Activated CD8-positive, alpha-beta T cell treated with anti-CD3 and anti-CD28 coated beads for 36 hours (primary cell): ENCODE results near the gene MAP7. TPM values are rescaled to one million over a fixed set of nuclear protein-coding genes. Genes with fewer than 3 reads are reported as not detected.

Source experiments
- ATAC-seq: fragments of 200-7000 bp; cut with Tn5 transposase; one replicate; pipeline ENCODE4 v1.10.0; 2021; ENCODE audit warnings: mild to moderate bottlenecking, moderate library complexity
- CTCF ChIA-PET: fragments of 350-600 bp; sonication (Branson Sonifier 250); formaldehyde crosslinking; loops from one replicate; lab custom pipeline; 2021; ENCODE audit warnings: antibody characterized with exemption; lab: Charles Lee
- POLR2A ChIA-PET: fragments of 350-600 bp; sonication (Branson Sonifier 250); formaldehyde crosslinking; loops from one replicate; lab custom pipeline; 2021; ENCODE audit warnings: antibody characterized with exemption; lab: Charles Lee
- DNase-seq: peaks from one replicate; pipeline ENCODE4 v3.0.0-alpha.2; 2020
- H3K27ac Mint-ChIP-seq: one replicate; pipeline ENCODE4 v1.8.0; 2021; ENCODE audit warnings: mild to moderate bottlenecking, mixed read lengths
- H3K27me3 Mint-ChIP-seq: one replicate; pipeline ENCODE4 v1.8.0; 2021; ENCODE audit warnings: mixed read lengths
- H3K36me3 Mint-ChIP-seq: one replicate; pipeline ENCODE4 v1.8.0; 2021; ENCODE audit warnings: low read depth, mixed read lengths
- H3K4me1 Mint-ChIP-seq: one replicate; pipeline ENCODE4 v1.8.0; 2021; ENCODE audit warnings: low read depth, mixed read lengths
- H3K4me3 Mint-ChIP-seq: one replicate; pipeline ENCODE4 v1.8.0; 2021; ENCODE audit warnings: mild to moderate bottlenecking, moderate library complexity, mixed read lengths
- H3K9me3 Mint-ChIP-seq: one replicate; pipeline ENCODE4 v1.8.0; 2021; ENCODE audit warnings: mixed read lengths
- CTCF ChIP-seq: fragments of 200-600 bp; IDR thresholded peaks from one replicate; pipeline ENCODE4 v1.8.0; 2022; ENCODE audit warnings: antibody characterized with exemption, mild to moderate bottlenecking
- intact Hi-C: fragments of 100-400 bp; cut with micrococcal nuclease; formaldehyde crosslinking; loops from one replicate; pipeline ENCODE4 v1.10.0; 2022
- total RNA-seq, 2 experiments: library from RNA; stranded (reverse); gene quantifications; one replicate each; pipeline ENCODE4 v1.2.3, GENCODE V29; 2021

The MAP7 gene
- total RNA-seq, 2 experiments from 2014 or later: 0.47 to 0.67 TPM

GRCh38 chr6:136566007-136566487 is 15.8 kb upstream of the MAP7 start:
- ChIA-PET CTCF (interaction anchor here (0.9 to 2.8 kb wide), 2 partner anchors 16 to 78 kb away, joined by 3 to 11 read pairs; partner anchors contain the start of gene MAP7), POLR2A (interaction anchor here (0.8 to 1.2 kb wide), 2 partner anchors 14 to 71 kb away, joined by 3 read pairs; no protein-coding TSS in a partner anchor)
- Mint-ChIP-seq H3K9me3 (peaks cover 4% of the 10 kb centered on the region), H3K4me3 (no peak overlapping the region), H3K27me3 (no peaks in the 10 kb centered on the region), H3K27ac (no peak overlapping the region), H3K4me1 (peaks cover 5% of the 10 kb centered on the region), H3K36me3 (peaks cover 17% of the 10 kb centered on the region)
- DNase-seq: no peak
- TF ChIP-seq CTCF: no peak
- intact Hi-C loops: no loop called here
- ATAC-seq: no peak

GRCh38 chr6:136564180-136564579 is 14.0 kb upstream of the MAP7 start:
- POLR2A ChIA-PET: interaction anchor here (1.2 kb wide), 1 partner anchor 11 kb away, joined by 3 read pairs; no protein-coding TSS in a partner anchor
- H3K4me3 Mint-ChIP-seq: no peak overlapping the region

DNA sequence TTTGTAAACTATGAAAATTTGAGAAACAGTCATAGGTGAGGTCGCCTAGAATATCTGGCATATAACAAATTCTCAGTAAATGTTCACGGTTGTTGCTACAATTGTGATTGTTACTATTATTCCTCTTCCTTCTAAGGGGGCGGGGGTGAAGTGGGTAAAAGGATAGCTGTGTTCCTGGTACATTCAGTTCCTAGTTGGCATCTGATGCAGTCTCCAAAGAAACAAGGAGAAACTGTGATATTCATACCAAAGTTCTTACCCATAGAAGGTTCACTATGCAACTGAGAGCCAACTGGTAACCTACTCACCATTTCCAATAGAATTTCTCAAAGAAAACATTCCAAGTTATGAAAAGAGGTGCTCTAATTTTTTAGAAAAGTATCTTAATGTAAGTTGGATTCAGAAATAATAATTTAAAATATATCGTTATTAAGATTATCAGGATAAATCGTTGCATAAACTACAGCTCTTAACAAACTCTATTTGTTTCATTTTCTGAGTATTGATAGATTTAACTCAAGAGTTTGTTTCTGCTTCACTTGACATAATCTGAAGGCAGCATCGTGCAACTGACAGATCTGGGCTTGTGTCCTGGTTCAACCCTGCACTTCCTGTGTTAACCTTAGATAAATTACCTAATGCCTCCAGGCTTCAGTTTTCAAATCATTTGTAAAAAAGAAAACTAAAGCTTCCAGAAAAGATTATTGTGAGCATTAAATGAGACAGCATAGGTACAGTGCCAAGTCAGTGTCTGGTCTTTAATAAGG is 13.3 kb upstream of the MAP7 start:
- Mint-ChIP-seq H3K36me3 (peaks cover 11% of the 10 kb centered on the region), H3K4me1 (peaks cover 5% of the 10 kb centered on the region), H3K4me3 (no peak overlapping the region), H3K27ac (no peak overlapping the region), H3K27me3 (no peaks in the 10 kb centered on the region), H3K9me3 (no peaks in the 10 kb centered on the region)
- DNase-seq: no peak
- ChIA-PET CTCF (interaction anchor here (1.3 to 2.1 kb wide), 3 partner anchors 9 to 16 kb away, joined by 3 to 5 read pairs (median 3); no protein-coding TSS in a partner anchor), POLR2A (interaction anchor here (1.2 kb wide), 1 partner anchor 10 kb away, joined by 3 read pairs; no protein-coding TSS in a partner anchor)
- no peak for ATAC-seq
- TF ChIP-seq CTCF: no peak
- intact Hi-C loops: no loop called here

More at GRCh38 chr6:136564180-136564579, 14.0 kb upstream of the MAP7 start:
- CTCF ChIA-PET: interaction anchor here (1.3 kb wide), 1 partner anchor 10 kb away, joined by 3 read pairs; no protein-coding TSS in a partner anchor
- ATAC-seq (no peak), DNase-seq (no peak)
- Mint-ChIP-seq H3K27ac (peak overlapping the region; percentile 21), H3K9me3 (no peaks in the 10 kb centered on the region), H3K4me1 (peaks cover 5% of the 10 kb centered on the region), H3K27me3 (no peaks in the 10 kb centered on the region), H3K36me3 (peaks cover 13% of the 10 kb centered on the region)
- no peak for TF ChIP-seq CTCF
- intact Hi-C loops: no loop called here

DNA sequence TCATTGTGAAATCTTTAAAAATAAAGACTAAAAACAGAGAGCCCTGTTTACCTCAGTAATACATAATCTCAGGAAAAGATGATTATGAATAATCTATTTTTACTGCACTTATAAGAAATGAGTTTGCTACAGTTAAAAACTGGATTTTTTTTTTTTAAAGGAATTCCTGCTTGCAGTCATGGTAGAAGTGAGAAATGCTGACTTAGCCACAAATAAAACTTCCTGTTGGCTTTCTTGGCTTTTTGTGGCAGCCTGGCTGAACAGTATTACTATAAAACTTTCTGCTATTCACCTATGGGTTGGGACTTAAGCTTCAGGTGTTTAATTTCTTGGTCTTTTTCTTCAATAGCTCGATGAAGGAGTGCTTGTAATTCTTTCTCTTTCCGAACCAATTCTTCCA is 12.0 kb upstream of the MAP7 start:
- ATAC-seq (no peak), DNase-seq (no peak)
- Mint-ChIP-seq H3K27me3 (no peaks in the 10 kb centered on the region), H3K36me3 (peaks cover 16% of the 10 kb centered on the region), H3K9me3 (no peaks in the 10 kb centered on the region), H3K4me3 (no peak overlapping the region), H3K27ac (no peak overlapping the region), H3K4me1 (peaks cover 5% of the 10 kb centered on the region)
- intact Hi-C loops: no loop called here
- ChIA-PET CTCF (interaction anchor here (0.7 to 2.1 kb wide), 4 partner anchors 13 to 1095 kb away, joined by 3 to 5 read pairs (median 4); partner anchors contain the start of gene MAP3K5), POLR2A (no interaction called here)
- no peak for TF ChIP-seq CTCF
